Activated CD8-positive, alpha-beta memory T cell treated with anti-CD3 and anti-CD28 coated beads for 36 hours (primary cell): Measurements from ENCODE around the gene SIX2. TPM values are rescaled to one million over a fixed set of nuclear protein-coding genes. Genes with fewer than 3 reads are reported as not detected.

Source experiments
- CTCF ChIA-PET: fragments of 350-600 bp; sonication (Branson Sonifier 250); formaldehyde crosslinking; loops from one replicate; lab custom pipeline; 2021; ENCODE audit warnings: antibody characterized with exemption; lab: Charles Lee
- POLR2A ChIA-PET: fragments of 350-600 bp; sonication (Branson Sonifier 250); formaldehyde crosslinking; loops from one replicate; lab custom pipeline; 2021; ENCODE audit warnings: antibody characterized with exemption; lab: Charles Lee
- total RNA-seq, 2 experiments: library from RNA; stranded (reverse); gene quantifications; one replicate each; pipeline ENCODE4 v1.2.3, GENCODE V29; 2021

Gene SIX2
- total RNA-seq, 2 experiments from 2014 or later: not detected

DNA sequence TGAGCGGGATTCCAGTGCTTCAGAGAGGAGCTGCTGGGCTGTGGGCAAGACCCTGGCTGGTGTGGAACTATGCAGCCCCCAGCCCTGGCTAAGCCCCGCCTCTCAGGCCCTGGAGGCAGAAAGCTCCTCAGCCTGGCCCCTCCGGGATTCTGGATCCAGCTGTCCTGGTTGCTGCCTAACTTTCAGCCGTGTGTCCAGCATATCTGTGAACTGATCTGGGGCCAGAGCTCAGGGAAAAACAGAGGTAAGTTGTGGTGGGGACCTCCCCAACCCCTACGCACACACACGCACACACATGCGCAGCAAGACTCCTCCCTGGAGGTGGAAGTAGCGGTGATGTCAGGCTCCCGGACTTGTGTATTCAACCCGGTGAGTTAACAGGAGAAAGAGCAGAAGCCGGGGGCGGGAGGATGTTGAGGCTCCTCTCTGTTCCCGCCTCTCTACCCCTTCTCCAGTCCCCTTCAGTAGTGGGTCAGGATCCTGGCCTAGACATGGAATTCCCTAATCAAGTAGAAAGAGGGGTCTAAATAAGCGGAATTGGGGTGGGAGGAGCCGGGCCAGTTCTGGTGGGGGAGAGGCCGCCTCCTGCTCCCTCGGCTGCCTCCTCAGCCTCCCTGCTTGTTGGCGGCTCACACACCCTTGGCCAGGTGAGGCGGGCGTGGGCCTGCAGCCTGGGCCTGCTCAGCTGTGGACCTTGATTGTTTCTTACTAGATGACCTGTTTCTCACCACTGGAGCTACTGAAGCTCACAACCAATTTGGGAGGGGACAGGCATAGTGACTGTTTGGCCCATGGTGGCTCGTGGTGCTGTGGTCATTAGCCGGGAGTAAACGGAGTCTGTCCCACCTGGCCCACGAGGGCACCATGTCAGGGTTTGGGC, 33.4 kb downstream of the SIX2 start:
- ChIA-PET CTCF (interaction anchor here (0.6 kb wide), 1 partner anchor 20 kb away, joined by 3 read pairs; no protein-coding TSS in a partner anchor), POLR2A (no interaction called here)

DNA sequence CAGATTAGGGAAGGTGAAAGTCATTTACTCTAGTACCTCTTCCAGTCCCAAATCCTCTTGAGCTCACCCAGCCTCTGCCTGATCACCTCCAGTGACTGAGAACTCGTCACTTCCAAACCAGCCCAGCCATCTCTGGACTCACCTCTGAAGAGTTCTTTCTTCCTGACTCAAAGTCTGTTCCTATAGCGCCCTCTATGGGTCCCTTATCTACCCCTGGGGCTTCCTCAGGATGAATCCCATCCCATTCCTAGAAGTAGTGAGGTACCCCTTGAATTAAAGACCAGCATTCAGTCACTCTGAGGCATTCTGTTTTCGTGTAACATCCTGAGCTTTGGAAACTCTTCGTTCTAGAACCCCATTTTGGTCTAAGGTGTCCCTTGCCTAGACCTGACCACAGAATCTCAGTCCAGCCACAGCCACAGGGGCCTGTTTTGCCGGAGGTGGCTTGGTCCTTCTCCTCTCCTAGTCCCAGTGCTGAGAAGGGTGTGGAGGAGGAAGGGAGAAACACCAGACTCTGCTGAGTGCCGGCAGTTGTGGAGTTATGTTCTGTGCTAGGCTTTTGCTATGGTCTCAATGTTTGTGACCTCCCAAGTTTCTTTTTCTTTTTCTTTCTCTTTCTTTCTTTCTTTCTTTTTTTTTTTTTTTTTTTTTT, 35.1 kb downstream of the SIX2 start:
- ChIA-PET POLR2A (no interaction called here), CTCF (no interaction called here)

DNA sequence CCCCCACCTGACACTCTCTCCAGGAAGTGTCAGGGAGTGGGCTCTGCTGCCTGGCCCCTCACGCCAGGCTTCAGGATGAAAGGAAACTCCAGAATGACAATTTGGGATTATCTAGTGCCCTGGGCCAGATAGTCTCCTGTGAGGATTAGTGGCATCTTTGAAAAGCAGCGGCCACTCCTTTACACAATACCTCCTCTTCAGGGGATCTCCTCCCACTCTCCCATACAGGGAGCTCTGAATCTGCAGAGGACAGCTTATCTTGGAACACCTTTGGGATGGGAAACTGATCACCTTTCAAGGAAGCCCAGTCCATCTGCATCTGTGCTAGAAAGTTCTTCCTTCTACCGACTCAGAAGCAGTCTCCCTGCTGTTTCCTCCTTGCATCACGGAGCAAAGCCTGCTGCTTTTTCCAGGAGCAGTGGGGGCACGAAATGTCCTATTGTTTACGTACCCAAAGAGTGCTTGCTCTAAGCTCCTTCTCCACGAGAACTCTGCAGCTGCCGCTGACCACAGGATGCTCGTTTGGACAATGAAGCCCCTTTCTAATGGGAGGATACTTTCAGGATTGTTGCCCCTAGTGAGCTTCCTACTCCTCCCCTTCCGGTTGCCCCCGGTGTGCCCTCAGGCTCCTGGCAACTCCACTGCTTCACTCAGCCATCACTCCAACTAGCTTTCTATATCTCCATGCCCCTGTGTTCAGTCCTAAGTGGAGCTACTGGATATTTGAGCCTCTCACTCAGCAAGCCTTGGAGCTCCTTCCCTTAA, 36.3 kb downstream of the SIX2 start:
- POLR2A ChIA-PET: no interaction called here
- CTCF ChIA-PET: interaction anchor here (1.1 kb wide), 1 partner anchor 9 kb away, joined by 5 read pairs; no protein-coding TSS in a partner anchor

DNA sequence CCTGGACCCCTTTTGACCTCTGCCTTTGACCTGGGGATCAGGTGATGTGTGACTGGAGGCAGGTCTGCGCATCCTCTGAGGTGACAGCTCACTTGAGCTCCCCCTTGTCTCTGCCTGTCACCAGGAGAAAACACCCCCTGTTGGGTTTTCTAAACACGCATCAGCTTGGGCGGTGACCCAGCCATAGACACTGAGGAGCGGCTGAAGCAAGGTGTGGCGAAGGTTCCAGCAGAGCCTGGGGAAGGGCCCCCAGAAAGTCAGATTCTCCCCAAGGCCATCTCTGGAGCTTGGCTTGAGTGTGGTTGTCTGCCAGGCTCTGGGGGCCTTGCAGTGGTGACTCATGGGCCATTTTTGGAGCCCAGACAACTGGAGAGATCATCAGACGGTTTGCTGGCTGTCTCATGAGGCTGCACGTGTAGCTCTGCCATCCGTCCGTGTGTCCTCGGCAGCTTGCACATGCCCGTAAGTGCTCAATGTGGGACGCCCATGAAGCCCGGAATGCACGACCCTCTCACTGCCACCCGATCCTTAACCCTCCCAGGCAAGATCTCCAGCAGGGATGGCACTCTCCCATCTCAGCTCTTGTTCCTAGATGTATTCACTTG, 38.3 kb downstream of the SIX2 start:
- POLR2A ChIA-PET: no interaction called here

DNA sequence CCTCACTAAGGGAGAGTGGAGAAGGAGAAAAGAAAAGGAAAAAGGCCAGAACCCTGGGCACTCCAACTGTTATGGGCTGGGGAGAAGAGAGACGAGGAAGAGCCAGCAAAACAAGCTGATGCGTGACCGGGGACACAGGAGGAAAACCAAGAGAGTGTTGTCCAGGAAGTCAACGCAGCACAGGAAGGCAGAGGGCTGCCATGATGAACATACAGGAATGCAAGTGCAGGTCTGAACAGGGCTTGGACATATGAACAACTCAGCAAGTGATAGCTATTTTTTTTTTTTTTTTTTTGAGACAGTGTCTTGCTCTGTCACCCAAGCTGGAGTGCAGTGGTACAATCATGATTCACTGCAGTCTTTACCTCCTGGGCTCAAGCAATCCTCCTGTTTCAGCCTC, 39.3 kb downstream of the SIX2 start:
- ChIA-PET POLR2A (no interaction called here), CTCF (interaction anchor here (0.7 kb wide), 1 partner anchor 354 kb away, joined by 3 read pairs; no protein-coding TSS in a partner anchor)

More for the DNA sequence above, 38.3 kb downstream of the SIX2 start:
- CTCF ChIA-PET: interaction anchor here (1.7 kb wide), 1 partner anchor 10 kb away, joined by 13 read pairs; no protein-coding TSS in a partner anchor

DNA sequence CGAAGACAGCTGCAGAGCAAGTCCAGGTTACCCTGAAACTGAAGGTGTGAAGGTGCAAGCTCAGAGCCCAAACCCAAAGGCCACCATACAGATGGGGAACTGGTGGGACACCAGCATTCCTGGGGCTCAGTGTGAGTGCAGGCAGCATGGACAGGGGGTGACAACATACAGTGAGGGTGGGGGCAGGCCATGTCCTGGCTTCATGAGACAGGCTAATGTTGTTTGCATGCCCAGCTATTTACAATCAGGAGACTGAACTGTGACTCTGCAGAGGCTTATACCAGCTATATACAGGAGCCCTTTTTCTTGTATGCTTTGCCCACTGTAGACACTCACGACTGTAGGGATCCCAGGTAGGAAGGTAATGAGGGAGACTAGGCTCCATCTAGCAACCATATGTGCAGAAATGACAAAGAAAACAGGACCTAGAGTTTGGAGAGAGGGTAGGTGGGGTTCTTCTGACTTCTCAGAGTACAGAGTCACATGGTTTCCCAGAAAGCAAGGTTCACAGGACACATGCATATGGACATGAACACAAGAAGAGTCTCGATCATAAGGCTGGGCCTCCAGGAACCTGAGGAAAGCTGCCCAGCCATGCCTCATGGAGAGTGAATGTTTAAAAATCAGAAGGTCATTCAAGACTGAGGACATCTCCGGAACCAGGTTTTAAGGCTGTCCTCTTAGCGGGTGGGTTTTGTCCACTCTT, 41.4 kb downstream of the SIX2 start:
- CTCF ChIA-PET: no interaction called here
- POLR2A ChIA-PET: no interaction called here

DNA sequence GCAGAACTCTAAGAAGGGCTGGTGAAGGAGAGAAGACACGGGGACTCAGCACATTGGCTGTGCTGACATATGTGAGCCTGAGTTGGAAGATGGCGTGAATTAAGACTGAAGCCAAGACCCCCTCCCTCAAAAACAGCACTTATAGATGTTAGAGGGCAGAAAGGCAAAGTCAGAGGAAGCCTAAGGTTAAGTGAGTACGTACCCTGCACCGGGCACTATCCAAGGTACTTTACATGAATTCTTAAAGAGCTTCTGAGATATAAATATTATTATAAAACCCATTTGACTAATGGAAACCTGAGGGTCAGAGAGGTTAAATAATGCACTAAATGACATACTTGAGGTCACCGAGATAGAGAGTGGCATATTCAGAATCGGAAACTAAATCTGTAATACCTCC, 42.2 kb downstream of the SIX2 start:
- POLR2A ChIA-PET: no interaction called here
- CTCF ChIA-PET: no interaction called here

DNA sequence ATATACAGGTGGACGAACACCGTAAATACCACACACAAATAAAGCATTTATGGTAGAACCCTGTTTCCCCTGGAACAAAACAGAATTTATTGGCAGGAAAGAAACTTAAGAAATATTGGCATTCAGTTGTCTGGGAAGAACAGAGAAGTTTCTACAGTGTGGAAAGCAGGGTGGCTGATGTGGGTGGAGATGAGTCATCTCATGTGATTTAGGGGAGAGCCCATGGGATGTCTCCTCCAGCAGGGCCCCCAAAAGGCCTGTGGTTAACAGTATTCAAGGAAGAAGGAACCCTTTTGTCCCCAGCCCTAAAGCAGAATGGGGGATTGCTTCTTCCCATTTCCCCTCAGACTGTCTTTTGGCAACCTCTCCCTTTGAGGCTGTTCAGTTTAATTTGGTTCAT, 43.6 kb downstream of the SIX2 start:
- POLR2A ChIA-PET: no interaction called here
- CTCF ChIA-PET: interaction anchor here (1.1 kb wide), 1 partner anchor 10 kb away, joined by 4 read pairs; no protein-coding TSS in a partner anchor

DNA sequence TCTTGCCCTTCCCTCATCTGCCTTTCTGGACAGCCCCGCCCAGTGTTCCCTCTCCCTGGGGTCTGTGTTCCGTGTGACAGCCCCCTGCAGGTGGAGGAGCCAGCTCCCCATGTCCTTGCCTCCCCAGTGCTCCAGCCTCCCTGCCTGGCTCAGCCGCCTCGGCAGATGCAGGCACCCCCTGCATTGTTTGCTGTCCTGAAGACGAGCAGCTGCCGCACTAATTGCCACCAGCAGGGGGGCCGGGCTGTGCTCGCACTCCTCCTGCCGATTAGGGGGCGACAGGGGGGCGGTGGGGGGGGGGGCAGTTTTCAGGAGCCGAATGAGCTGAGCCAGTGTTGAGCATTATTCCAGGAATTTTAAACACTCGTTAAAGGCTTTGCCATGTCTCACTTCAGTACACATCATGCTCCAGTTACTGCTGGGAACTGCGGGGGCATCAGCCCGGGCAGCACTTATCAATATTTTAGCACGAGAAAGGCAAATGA, 44.5 kb downstream of the SIX2 start:
- ChIA-PET POLR2A (no interaction called here), CTCF (interaction anchor here (1.1 kb wide), 1 partner anchor 9 kb away, joined by 4 read pairs; no protein-coding TSS in a partner anchor)

DNA sequence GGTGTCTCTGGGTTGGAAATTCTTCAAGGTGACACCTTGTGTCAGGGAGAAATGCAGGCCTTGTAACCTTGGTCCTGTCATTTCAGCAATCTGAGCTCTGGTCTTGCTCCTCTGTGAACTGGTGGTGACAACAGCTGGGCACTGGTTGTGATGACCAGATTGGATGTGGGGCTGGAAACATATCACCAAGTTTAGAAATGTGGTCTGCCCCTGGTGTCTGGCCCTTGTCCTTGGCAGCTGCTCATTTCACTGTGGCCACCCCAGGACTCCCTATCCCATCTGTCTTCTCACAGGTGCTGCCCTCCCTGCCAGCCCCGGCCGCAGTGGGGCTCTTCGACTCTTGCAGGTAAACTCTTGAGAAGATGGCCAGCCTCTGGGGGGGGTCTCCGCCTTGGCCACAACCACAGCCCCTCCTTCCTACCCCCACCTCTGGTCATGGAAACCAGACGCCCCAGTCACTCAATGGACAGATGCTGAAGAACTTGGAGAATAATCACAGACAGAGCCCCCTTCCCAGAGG, 47.0 kb downstream of the SIX2 start:
- CTCF ChIA-PET: interaction anchor here (1.1 kb wide), 1 partner anchor 20 kb away, joined by 3 read pairs; no protein-coding TSS in a partner anchor
- POLR2A ChIA-PET: no interaction called here

DNA sequence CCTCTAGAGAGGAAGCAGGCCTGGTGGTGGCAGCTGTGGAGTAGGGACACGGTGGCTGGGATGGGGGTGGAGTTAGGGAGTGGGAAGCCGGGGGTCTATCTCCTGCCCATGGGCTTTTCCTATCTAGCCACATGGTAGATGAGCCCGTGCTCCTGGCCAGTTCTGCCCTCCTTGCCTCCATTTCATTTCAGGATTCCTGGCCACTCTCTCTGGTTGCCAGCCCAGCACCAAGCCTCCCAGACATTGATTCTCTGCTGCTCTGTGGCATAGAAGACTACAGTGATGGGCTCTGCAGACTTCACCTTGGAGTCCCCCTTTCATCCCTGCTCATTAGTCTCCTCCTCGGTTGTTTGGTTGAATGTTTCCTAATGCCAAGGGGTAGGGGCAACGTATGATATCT, 48.4 kb downstream of the SIX2 start:
- CTCF ChIA-PET: interaction anchor here (1.1 kb wide), 1 partner anchor 21 kb away, joined by 3 read pairs; no protein-coding TSS in a partner anchor
- POLR2A ChIA-PET: no interaction called here

DNA sequence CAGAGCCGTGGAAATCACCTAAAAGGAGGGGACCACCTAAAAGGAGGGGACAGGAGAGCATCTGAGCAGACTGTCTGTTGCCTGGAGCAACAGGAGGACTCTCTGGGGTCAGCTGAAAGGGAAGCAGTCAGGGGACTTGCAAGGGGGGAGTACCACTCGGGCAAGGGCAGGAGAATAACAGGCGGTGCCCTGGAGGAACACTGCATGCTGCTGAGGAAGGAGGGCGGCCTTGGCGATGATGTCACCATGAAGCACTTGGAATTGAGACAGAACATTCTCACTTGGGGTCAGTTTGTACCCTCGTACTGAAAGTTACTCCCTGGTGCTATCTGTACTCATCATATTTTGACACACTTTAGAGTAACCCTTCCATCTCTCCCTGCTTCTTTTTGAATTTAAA, 49.4 kb downstream of the SIX2 start:
- ChIA-PET POLR2A (no interaction called here), CTCF (no interaction called here)

DNA sequence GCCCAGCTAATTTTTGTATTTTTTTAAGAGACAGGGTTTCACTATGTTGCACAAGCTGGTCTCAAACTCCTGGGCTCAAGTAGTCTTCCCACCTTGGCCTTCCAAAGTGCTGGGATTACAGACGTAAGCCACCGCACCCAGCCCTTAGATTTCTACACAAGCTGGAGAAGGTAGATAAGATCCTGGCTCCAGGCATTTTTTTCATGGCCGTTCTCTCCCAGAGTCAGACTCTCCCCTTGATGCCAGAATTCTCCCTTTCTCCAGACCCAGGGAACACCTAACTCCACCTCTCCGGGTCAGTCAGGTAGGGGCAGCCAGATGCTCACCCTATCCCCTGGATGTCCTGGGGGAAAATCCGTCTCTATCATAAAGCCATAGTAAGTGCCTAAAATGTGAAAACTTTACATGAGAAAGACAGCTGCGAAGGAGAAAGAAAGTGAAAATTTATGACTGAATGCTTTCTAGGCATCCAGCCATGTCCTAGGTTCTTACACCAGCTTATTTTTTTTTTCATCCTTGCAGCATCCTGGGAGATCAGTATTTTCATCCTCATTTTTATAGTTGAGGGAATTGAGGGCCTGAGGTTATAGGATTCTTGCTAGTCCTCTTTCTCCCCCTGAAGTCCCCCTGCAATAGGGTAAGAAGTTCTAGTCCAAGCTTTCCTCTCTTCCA, 51.5 kb downstream of the SIX2 start:
- CTCF ChIA-PET: interaction anchor here (0.7 to 1.3 kb wide), 2 partner anchors 24 to 471 kb away, joined by 3 to 4 read pairs; no protein-coding TSS in a partner anchor
- POLR2A ChIA-PET: no interaction called here

DNA sequence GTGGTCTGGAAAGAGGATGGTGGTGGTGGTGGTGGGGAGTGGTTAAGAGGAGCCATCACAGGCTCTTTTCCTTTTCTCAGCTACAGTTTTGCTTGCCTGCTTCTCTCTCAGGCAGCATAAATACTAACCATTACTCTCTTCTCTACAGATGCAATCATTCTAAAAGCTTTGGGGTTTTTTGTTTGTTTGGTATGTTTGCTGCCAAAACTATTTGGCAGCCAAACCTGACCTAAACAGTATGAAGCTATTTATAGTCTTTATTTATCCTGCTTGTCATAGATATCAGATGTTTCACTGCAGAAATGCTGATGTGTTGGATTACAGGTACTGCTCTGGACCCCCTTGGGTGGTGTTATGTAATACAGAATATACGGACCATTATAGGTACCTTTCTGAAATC, 52.4 kb downstream of the SIX2 start:
- POLR2A ChIA-PET: no interaction called here
- CTCF ChIA-PET: interaction anchor here (0.7 to 6.8 kb wide), 7 partner anchors 19 to 913 kb away, joined by 3 to 35 read pairs (median 6); no protein-coding TSS in a partner anchor

DNA sequence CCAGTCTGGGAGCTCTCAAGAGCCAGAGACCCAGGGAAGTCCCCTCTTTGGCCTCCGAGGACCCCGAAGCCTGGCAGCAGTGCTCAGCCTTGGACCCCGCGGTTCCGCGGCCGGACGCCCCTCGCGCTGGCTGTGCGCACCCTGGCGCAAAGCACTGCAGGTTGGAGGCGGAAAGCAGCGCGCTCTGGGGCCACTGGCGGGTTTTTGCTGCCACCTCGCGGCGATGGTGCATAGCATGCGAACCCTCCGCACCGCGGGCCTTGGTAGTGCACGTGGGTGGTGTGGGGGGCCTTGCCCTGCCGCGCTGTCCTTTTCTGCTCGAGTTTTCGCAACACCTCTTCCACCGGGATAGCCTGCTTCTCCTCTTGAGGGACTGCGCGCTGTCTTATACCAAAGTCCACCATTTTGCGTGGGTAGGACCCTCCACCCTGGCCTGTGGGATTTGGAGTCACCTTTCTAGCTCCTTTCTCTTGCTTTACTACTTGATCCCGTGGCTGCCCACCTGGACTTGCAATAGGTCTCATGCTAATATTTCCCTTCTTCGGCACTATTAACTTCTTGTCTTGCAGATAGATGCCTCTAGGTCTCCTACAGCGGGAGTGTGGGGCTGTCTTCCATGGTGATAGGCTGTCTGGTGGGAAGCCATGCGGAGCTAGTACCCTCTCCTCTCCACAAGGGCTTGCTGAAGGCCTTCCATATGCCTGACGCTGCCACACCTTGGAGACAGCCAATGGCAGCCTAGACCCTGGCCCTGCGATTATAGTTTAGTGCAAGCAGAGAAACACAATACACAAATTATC, 53.5 kb downstream of the SIX2 start:
- CTCF ChIA-PET: interaction anchor here (0.6 to 6.8 kb wide), 22 partner anchors 9 to 912 kb away, joined by 3 to 35 read pairs (median 3); no protein-coding TSS in a partner anchor
- POLR2A ChIA-PET: no interaction called here
